Heart left ventricle (tissue), 13 donors: Measurements from ENCODE around the gene CAT.

ENCODE experiments used
- POLR2A ChIP-seq, 2 donors: fragments of 450-650 bp; IDR thresholded peaks; one replicate each; pipeline ENCODE4 v1.6.1; 2017; ENCODE audit warnings: antibody characterized with exemption in 2 of 2, mild to moderate bottlenecking in 2 of 2, moderate library complexity in 2 of 2
- TF ChIP-seq, protein P1 (sequence below), 12 donors: fragments of 200-600 bp; sonication (generic) in 4 of 12; IDR thresholded peaks; one replicate each; pipeline versions ENCODE4 v1.5.0 to v1.8.0; 2018 to 2022; ENCODE audit warnings: antibody characterized with exemption in 12 of 12, mild to moderate bottlenecking in 5 of 12
- donor health status: ischemic (EF 13 %, LVEDD 7.1; RV severe dilation, severe dysfunction).
- donor health status: DM: no; HTN: yes; CAD: no.
- donor health status: DM: no; HTN: no; CAD: no.
- donor health status: ischemic (EF 25% LVEDD 6.9; RV normal size, moderate dysfunction).
- donor health status: ischemic (EF 25% LVEDD 5.7; RV mildly dilated, moderate dysfunction).
- donor health status: ischemic (EF 35%, LVEDD 5.7; RV mildly dilated, moderate dysfunction).
- donor health status: nonischemic (EF 11% LVEDD 7.7; RV severe dilation, severe dysfunction).
- donor health status: DM: yes; HTN: yes; CAD: no.
- donor health status: PGD.
- donor health status: ischemic (EF 29% LVEDD 5.4; RV normal size, mild dysfunction).
- donor health status: nonischemic (EF 23%, LVEDD 6.1; RV moderate dilation, normal function).

DNA sequence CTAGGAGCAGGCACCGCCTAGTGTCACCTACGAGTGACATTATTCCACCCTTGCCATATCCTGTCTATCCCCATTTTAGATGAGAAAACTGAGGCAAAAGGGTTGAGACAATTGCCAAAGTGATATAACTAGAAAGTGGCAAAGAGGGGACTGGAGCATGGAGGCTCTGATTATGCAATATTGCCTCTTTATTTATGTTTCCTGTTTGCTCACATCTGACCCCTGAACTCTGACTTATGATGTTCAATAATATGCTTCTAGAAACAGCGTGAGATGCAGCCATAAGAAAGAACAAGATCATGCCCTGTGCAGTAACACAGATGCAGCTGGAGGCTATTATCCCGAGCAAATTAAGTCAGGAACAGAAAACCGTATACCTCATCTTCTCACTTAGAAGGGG lies 67.1 kb downstream of the CAT start:
- TF ChIP-seq, protein P1, sequence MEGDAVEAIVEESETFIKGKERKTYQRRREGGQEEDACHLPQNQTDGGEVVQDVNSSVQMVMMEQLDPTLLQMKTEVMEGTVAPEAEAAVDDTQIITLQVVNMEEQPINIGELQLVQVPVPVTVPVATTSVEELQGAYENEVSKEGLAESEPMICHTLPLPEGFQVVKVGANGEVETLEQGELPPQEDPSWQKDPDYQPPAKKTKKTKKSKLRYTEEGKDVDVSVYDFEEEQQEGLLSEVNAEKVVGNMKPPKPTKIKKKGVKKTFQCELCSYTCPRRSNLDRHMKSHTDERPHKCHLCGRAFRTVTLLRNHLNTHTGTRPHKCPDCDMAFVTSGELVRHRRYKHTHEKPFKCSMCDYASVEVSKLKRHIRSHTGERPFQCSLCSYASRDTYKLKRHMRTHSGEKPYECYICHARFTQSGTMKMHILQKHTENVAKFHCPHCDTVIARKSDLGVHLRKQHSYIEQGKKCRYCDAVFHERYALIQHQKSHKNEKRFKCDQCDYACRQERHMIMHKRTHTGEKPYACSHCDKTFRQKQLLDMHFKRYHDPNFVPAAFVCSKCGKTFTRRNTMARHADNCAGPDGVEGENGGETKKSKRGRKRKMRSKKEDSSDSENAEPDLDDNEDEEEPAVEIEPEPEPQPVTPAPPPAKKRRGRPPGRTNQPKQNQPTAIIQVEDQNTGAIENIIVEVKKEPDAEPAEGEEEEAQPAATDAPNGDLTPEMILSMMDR (IDR thresholded peaks at IDR 0.05) = no peak
- TF ChIP-seq POLR2A (IDR thresholded peaks at IDR 0.05) = no peak
